ENCODE results near the gene KCNC4.

DNA sequence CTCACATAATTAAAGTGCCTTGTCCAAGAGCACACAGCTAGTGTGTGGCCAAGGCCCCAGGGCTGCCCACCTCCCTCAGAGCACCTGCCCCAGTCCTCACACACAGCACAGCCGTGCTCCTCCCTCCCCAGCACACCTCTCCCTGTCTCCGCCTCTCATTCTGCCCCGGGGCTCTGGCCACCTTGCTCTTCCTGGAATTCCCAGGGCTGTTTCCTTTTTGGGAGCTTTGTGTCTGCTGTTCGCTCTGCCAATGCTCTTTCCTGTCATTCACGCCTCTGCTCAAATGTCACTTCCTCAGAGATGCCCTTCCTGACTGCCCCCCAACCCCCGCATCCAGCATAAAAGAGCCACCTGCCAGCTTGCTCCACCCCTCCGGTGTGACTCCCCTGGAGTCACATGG, 46.5 kb upstream of the KCNC4 start:
- TF ChIP-seq POLR2A (IDR thresholded peaks at IDR 0.05; ENCODE audit: low read depth, low read length) (no peak), RFX5 (IDR thresholded peaks at IDR 0.05; ENCODE audit: low read depth, low read length) (no peak), MAFK (IDR thresholded peaks at IDR 0.05; ENCODE audit: low read depth, low read length) (no peak), FOS (IDR thresholded peaks at IDR 0.05; ENCODE audit: low read depth, low read length) (no peak)
- TF ChIP-seq, protein P1, sequence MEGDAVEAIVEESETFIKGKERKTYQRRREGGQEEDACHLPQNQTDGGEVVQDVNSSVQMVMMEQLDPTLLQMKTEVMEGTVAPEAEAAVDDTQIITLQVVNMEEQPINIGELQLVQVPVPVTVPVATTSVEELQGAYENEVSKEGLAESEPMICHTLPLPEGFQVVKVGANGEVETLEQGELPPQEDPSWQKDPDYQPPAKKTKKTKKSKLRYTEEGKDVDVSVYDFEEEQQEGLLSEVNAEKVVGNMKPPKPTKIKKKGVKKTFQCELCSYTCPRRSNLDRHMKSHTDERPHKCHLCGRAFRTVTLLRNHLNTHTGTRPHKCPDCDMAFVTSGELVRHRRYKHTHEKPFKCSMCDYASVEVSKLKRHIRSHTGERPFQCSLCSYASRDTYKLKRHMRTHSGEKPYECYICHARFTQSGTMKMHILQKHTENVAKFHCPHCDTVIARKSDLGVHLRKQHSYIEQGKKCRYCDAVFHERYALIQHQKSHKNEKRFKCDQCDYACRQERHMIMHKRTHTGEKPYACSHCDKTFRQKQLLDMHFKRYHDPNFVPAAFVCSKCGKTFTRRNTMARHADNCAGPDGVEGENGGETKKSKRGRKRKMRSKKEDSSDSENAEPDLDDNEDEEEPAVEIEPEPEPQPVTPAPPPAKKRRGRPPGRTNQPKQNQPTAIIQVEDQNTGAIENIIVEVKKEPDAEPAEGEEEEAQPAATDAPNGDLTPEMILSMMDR (conservative IDR thresholded peaks at IDR 0.05; ENCODE audit: low read depth, low read length) = no peak
- TF ChIP-seq, protein P2, sequence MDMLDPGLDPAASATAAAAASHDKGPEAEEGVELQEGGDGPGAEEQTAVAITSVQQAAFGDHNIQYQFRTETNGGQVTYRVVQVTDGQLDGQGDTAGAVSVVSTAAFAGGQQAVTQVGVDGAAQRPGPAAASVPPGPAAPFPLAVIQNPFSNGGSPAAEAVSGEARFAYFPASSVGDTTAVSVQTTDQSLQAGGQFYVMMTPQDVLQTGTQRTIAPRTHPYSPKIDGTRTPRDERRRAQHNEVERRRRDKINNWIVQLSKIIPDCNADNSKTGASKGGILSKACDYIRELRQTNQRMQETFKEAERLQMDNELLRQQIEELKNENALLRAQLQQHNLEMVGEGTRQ (IDR thresholded peaks at IDR 0.05; ENCODE audit: low read depth, low read length) = no peak
